Measurements from ENCODE around the gene JSRP1. TPM values are rescaled to one million over a fixed set of nuclear protein-coding genes. Genes with fewer than 3 reads are reported as not detected.

Gene JSRP1
- total and polyA plus RNA-seq, 5 experiments from 2014 or later = 0.41 to 1.3 (median 0.64) TPM; not detected in 1

Small RNA genes within 50 kb of the gene (microRNA-seq; reads per million reads assigned to microRNA genes)
- gene MIR1227 (ENCODE audit: borderline microRNAs expressed) (1.7 reads per million), gene MIR4321 (ENCODE audit: borderline microRNAs expressed) (not detected)

Other genes starting within 250 kb of the JSRP1 start
- 10 to 100 TPM; 58.0 to 64.1 TPM for gene BTBD2, start 240.7 kb downstream of the JSRP1 start, total RNA-seq
- 1 to 10 TPM; 3.2 to 7.3 (median 4.8) TPM for gene BTBD2, start 240.7 kb downstream of the JSRP1 start, polyA plus RNA-seq
- gene MKNK2, start 205.2 kb downstream of the JSRP1 start, total RNA-seq = 100 to 1,000 TPM; 171 to 176 TPM
- 10 to 100 TPM; 26.1 to 47.1 (median 30.2) TPM for gene MKNK2, start 205.2 kb downstream of the JSRP1 start, polyA plus RNA-seq
- gene MOB3A, start 160.1 kb downstream of the JSRP1 start, total RNA-seq = 100 to 1,000 TPM in 1 of 2 experiments, 10 to 100 TPM in 1; 94.0 to 101 TPM
- gene MOB3A, start 160.1 kb downstream of the JSRP1 start, polyA plus RNA-seq = 10 to 100 TPM; 40.5 to 90.4 (median 53.1) TPM
- 10 to 100 TPM; 16.6 to 18.7 TPM for gene IZUMO4, start 159.5 kb downstream of the JSRP1 start, total RNA-seq
- 1 to 10 TPM in 1 of 3 donors, under 1 TPM in 2; 0.26 to 1.4 (median 0.85) TPM for gene IZUMO4, start 159.5 kb downstream of the JSRP1 start, polyA plus RNA-seq
- gene AP3D1, start 104.9 kb downstream of the JSRP1 start, total RNA-seq = 10 to 100 TPM; 71.3 to 83.2 TPM
- gene AP3D1, start 104.9 kb downstream of the JSRP1 start, polyA plus RNA-seq = 10 to 100 TPM; 12.8 to 45.0 (median 13.6) TPM
- gene DOT1L, start 92.5 kb downstream of the JSRP1 start, total RNA-seq = 10 to 100 TPM; 24.5 to 28.5 TPM
- 1 to 10 TPM in 1 of 3 donors, under 1 TPM in 2; 0.30 to 1.0 (median 0.62) TPM for gene DOT1L, start 92.5 kb downstream of the JSRP1 start, polyA plus RNA-seq
- 10 to 100 TPM; 56.7 to 59.8 TPM for gene PLEKHJ1, start 20.1 kb downstream of the JSRP1 start, total RNA-seq
- gene PLEKHJ1, start 20.1 kb downstream of the JSRP1 start, polyA plus RNA-seq = 100 to 1,000 TPM in 2 of 3 donors, 10 to 100 TPM in 1; 85.2 to 106 (median 101) TPM
- gene SF3A2, start 19.6 kb downstream of the JSRP1 start, total RNA-seq = 100 to 1,000 TPM; 149 to 162 TPM
- 10 to 100 TPM; 16.3 to 33.5 (median 26.0) TPM for gene SF3A2, start 19.6 kb downstream of the JSRP1 start, polyA plus RNA-seq
- gene AMH, start 7.1 kb downstream of the JSRP1 start, total RNA-seq = 10 to 100 TPM; 13.6 to 14.0 TPM
- not detected for gene AMH, start 7.1 kb downstream of the JSRP1 start, polyA plus RNA-seq
- gene PEAK3, start 25.8 kb upstream of the JSRP1 start, total RNA-seq = under 1 TPM; 0.14 to 0.23 TPM
- gene PEAK3, start 25.8 kb upstream of the JSRP1 start, polyA plus RNA-seq = under 1 TPM in 1 of 3 donors, not detected in 2; 0.15 TPM
- gene LINGO3, start 51.7 kb upstream of the JSRP1 start, total RNA-seq = 1 to 10 TPM; 1.1 to 1.4 TPM
- gene LINGO3, start 51.7 kb upstream of the JSRP1 start, polyA plus RNA-seq = 1 to 10 TPM; 2.7 to 9.2 (median 5.1) TPM
- gene LSM7, start 72.2 kb upstream of the JSRP1 start, total RNA-seq = 100 to 1,000 TPM in 1 of 2 experiments, 10 to 100 TPM in 1; 99.1 to 102 TPM
- 100 to 1,000 TPM; 187 to 197 (median 196) TPM for gene LSM7, start 72.2 kb upstream of the JSRP1 start, polyA plus RNA-seq
- gene SPPL2B, start 72.3 kb upstream of the JSRP1 start, total RNA-seq = 100 to 1,000 TPM; 166 to 175 TPM
- gene SPPL2B, start 72.3 kb upstream of the JSRP1 start, polyA plus RNA-seq = 10 to 100 TPM; 10.5 to 17.3 (median 11.0) TPM
- gene TMPRSS9, start 103.8 kb upstream of the JSRP1 start, total RNA-seq = not detected
- gene TMPRSS9, start 103.8 kb upstream of the JSRP1 start, polyA plus RNA-seq = not detected
- 10 to 100 TPM; 33.6 to 38.3 TPM for gene TIMM13, start 171.2 kb upstream of the JSRP1 start, total RNA-seq
- gene TIMM13, start 171.2 kb upstream of the JSRP1 start, polyA plus RNA-seq = 10 to 100 TPM; 74.4 to 92.2 (median 83.0) TPM
- 10 to 100 TPM; 17.3 to 19.6 TPM for gene LMNB2, start 200.5 kb upstream of the JSRP1 start, total RNA-seq
- gene LMNB2, start 200.5 kb upstream of the JSRP1 start, polyA plus RNA-seq = 10 to 100 TPM in 1 of 3 donors, 1 to 10 TPM in 2; 5.4 to 10.5 (median 7.4) TPM
- gene GADD45B, start 219.7 kb upstream of the JSRP1 start, total RNA-seq = 100 to 1,000 TPM; 108 to 115 TPM
- 10 to 100 TPM; 41.0 to 57.3 (median 43.8) TPM for gene GADD45B, start 219.7 kb upstream of the JSRP1 start, polyA plus RNA-seq

Measured in naive thymus-derived CD8-positive, alpha-beta T cell (primary cell).